Common myeloid progenitor, CD34-positive (primary cell): ENCODE data around the gene DGKQ.

Experiments used
- CTCF ChIA-PET: fragments of 350-600 bp; sonication (Branson Sonifier 250); formaldehyde crosslinking; loops from one replicate; lab custom pipeline; 2021; ENCODE audit warnings: antibody characterized with exemption; lab: Charles Lee
- POLR2A ChIA-PET: fragments of 350-600 bp; sonication (Branson Sonifier 250); formaldehyde crosslinking; loops from one replicate; lab custom pipeline; 2021; ENCODE audit warnings: antibody characterized with exemption; lab: Charles Lee
- DNase-seq, 3 donors: peaks; one replicate each; pipeline versions ENCODE4 v3.0.0 to v3.0.0-alpha.2; 2013
- H3K27ac ChIP-seq, 2 experiments: 1 replicate in 1 of 2; 2 replicates in 1 of 2; pipeline ENCODE4 v1.7.0; 2013; ENCODE audit warnings: inconsistent platforms in 2 of 2, low read length in 2 of 2, mild to moderate bottlenecking in 2 of 2, low read depth in 1 of 2, moderate library complexity in 1 of 2; ENCODE audit not compliant: severe bottlenecking in 2 of 2, insufficient read depth in 1 of 2, poor library complexity in 1 of 2
- H3K27me3 ChIP-seq, 5 experiments: replicated peaks in 2 of 5; 1 replicate in 3 of 5; 2 replicates in 2 of 5; pipeline versions ENCODE4 v1.6.1 to v1.7.0; 2013; ENCODE audit warnings: low read length in 4 of 5, mild to moderate bottlenecking in 2 of 5, moderate library complexity in 2 of 5, inconsistent platforms in 1 of 5; ENCODE audit not compliant: insufficient read depth in 5 of 5, control insufficient read depth in 4 of 5
- H3K36me3 ChIP-seq, 4 experiments: 1 replicate in 2 of 4; 2 replicates in 2 of 4; pipeline versions ENCODE4 v1.6.1 to v1.7.0; 2013; ENCODE audit warnings: low read length in 3 of 4, control low read depth in 1 of 4, mild to moderate bottlenecking in 1 of 4; ENCODE audit not compliant: control insufficient read depth in 4 of 4, insufficient read depth in 4 of 4
- H3K4me1 ChIP-seq, 4 experiments: 1 replicate in 3 of 4; 2 replicates in 1 of 4; pipeline versions ENCODE4 v1.6.1 to v1.7.1; 2013; ENCODE audit warnings: low read length in 3 of 4, mild to moderate bottlenecking in 3 of 4, control low read depth in 1 of 4, inconsistent platforms in 1 of 4, moderate library complexity in 1 of 4; ENCODE audit not compliant: control insufficient read depth in 4 of 4, insufficient read depth in 4 of 4; ENCODE audit errors: control extremely low read depth in 1 of 4
- H3K4me3 ChIP-seq, 7 experiments: 1 replicate in 4 of 7; 2 replicates in 3 of 7; pipeline versions ENCODE4 v1.5.1 to v1.7.0; 2013; ENCODE audit warnings: mild to moderate bottlenecking in 7 of 7, low read length in 6 of 7, moderate library complexity in 6 of 7, inconsistent platforms in 2 of 7, low read depth in 2 of 7, control low read depth in 1 of 7; ENCODE audit not compliant: insufficient read depth in 4 of 7, control insufficient read depth in 1 of 7; ENCODE audit errors: extremely low read depth in 1 of 7
- H3K9me3 ChIP-seq, 5 experiments: 1 replicate in 4 of 5; 2 replicates in 1 of 5; pipeline versions ENCODE4 v1.6.1 to v1.7.1; 2013; ENCODE audit warnings: low read length in 4 of 5, mild to moderate bottlenecking in 2 of 5, inconsistent platforms in 1 of 5, low read depth in 1 of 5, moderate library complexity in 1 of 5; ENCODE audit not compliant: control insufficient read depth in 4 of 5, insufficient read depth in 2 of 5; ENCODE audit errors: control extremely low read depth in 1 of 5
- WGBS: methylation state at CpG from one replicate; pipeline ENCODE4 v1.1.5; 2013; ENCODE audit not compliant: insufficient coverage; 5-methylcytosine and 5-hydroxymethylcytosine counted together

Gene DGKQ

DNA sequence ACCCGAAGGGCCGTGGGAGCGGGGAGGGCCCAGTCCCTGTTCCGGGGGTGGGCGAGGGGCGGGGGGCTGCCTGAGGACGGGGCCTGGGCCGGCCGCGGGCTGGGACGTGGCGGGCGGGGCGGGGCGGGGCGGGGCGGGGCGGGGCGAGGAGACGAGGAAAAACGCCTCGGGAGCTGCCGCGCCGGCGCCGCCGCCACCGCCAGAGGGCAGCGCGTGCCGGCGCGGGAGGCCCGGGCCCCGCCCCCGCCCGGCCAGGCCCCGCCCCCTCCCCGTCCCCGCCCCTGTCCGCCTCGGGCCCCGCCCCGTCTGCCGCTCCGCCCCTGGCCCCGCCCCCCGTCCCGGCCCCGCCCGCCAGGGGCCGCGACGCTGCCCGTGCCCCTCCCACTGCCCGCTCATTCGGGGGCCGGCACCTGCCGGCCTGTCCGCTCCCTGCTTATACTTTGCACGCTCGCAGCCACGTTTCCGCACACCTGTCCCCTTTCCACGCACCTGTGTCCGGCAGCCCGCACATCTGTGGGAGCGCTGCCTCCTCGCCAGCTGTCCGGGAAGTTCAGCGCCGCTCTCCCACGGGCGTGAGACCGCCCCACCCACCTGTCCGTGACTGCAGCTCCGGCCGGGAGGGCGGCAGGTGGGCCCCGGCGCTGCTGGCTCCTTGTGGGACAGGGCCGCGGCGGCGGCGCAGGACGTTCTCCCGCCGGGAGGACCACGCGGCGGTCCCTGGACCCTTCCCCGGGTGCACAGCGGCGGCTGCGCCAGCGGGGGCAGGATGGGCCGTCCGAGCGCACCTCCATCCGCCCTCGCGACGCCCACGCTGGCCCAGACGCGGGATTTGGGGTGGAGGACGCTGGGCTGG, 36.4 kb upstream of the DGKQ start:
- Histone ChIP-seq H3K9me3 (peaks cover 0 to 8% (median 5%) of the 10 kb centered on the region in 5 experiments), H3K27ac (no peak overlapping the region), H3K4me3 (peak overlapping the region; percentile 22 to 79 (median 70)), H3K4me1 (peaks cover 0 to 32% (median 29%) of the 10 kb centered on the region in 4 experiments), H3K27me3 (peaks cover 6 to 43% (median 19%) of the 10 kb centered on the region in 5 experiments), H3K36me3 (peaks cover 0 to 3% (median 0%) of the 10 kb centered on the region in 4 experiments)
- DNase-seq = peak; percentile 31 to 63 (median 55)
- ChIA-PET CTCF (interaction anchor here (1.6 kb wide), 1 partner anchor 35 kb away, joined by 3 read pairs; no protein-coding TSS in a partner anchor), POLR2A (interaction anchor here (0.7 to 1.7 kb wide), 2 partner anchors 78 to 107 kb away, joined by 3 to 4 read pairs; partner anchors contain the start of genes GAK and TMEM175)
- under 1% methylated on average over 61 of the region's 109 CpGs for WGBS

DNA sequence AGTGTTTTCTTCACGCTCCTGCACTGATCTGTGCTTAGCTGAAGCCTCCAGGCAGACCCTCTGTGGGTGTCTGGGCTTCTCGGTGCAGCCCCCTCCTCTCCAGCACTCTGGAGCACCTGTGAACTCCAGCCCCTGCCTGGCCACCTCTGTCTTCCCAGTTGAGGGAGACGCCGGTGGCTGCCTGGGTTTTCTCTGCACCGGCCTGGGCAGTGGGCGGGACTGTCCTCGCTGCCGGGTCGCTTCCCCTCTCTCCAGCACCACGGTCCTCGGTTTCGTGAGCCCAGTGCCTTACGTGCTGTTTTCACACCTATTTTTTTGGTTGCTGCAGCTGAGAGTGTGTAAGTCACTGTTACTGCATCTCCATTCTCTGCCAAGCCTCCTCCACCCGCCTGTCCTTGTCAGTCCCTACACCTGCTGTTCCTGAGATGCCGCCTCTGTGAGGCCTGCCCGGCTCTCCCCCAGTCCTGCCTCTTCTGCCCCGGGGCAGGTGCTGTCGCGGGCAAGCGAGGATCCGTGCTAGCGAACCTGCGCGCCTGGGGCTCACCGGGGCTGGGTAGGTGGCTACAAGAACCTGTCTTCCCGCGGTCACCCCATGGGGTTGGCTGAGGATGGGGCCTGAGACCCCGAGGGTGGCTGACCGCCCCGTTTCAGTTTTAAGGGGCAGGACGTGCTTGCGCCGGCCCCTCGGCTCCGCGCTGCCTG, 35.6 kb upstream of the DGKQ start:
- CTCF ChIA-PET = no interaction called here

DNA sequence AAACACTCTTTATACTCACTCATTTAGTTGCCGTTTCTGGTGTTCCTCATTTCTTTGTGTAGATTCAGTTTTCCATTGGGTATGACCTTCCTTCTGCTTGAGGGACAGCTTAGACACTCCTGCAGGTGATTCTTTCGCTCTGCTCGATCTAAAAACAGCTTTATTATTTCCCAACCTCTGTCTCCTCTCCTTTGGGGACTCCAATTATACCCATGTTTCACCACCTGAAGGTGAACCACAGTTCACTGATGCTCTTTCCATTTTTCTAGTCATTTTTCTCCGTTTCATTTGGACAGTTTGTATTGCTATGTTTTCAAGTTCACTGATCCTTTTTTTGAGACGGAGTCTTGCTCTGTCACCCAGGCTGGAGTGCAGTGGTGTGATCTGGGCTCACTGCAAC, 33.5 kb upstream of the DGKQ start:
- Histone ChIP-seq H3K4me1 (peaks cover 0 to 38% (median 30%) of the 10 kb centered on the region in 4 experiments), H3K9me3 (peaks cover 0 to 8% (median 5%) of the 10 kb centered on the region in 5 experiments), H3K27ac (no peak overlapping the region), H3K4me3 (no peak overlapping the region), H3K27me3 (peaks cover 6 to 70% (median 27%) of the 10 kb centered on the region in 5 experiments), H3K36me3 (no peaks in the 10 kb centered on the region)
- ChIA-PET POLR2A (no interaction called here), CTCF (no interaction called here)
- no peak for DNase-seq
- WGBS = 88% methylated on average over 5 of the region's 5 CpGs

More for the DNA sequence above, 35.6 kb upstream of the DGKQ start:
- no peak overlapping the region for H3K27ac ChIP-seq
- WGBS = 2% methylated on average over 36 of the region's 36 CpGs
- H3K9me3 ChIP-seq = peaks cover 0 to 8% (median 5%) of the 10 kb centered on the region in 5 experiments
- H3K36me3 ChIP-seq = peaks cover 0 to 3% (median 0%) of the 10 kb centered on the region in 4 experiments
- peak in 2 of 3 donors; percentile 40 to 45 for DNase-seq
- peaks cover 0 to 32% (median 29%) of the 10 kb centered on the region in 4 experiments for H3K4me1 ChIP-seq
- POLR2A ChIA-PET = interaction anchor here (1.7 kb wide), 1 partner anchor 77 kb away, joined by 4 read pairs; the partner anchor contains the start of genes GAK and TMEM175
- peak overlapping the region; percentile 21 to 79 (median 64) for H3K4me3 ChIP-seq
- peaks cover 6 to 50% (median 23%) of the 10 kb centered on the region in 5 experiments for H3K27me3 ChIP-seq

DNA sequence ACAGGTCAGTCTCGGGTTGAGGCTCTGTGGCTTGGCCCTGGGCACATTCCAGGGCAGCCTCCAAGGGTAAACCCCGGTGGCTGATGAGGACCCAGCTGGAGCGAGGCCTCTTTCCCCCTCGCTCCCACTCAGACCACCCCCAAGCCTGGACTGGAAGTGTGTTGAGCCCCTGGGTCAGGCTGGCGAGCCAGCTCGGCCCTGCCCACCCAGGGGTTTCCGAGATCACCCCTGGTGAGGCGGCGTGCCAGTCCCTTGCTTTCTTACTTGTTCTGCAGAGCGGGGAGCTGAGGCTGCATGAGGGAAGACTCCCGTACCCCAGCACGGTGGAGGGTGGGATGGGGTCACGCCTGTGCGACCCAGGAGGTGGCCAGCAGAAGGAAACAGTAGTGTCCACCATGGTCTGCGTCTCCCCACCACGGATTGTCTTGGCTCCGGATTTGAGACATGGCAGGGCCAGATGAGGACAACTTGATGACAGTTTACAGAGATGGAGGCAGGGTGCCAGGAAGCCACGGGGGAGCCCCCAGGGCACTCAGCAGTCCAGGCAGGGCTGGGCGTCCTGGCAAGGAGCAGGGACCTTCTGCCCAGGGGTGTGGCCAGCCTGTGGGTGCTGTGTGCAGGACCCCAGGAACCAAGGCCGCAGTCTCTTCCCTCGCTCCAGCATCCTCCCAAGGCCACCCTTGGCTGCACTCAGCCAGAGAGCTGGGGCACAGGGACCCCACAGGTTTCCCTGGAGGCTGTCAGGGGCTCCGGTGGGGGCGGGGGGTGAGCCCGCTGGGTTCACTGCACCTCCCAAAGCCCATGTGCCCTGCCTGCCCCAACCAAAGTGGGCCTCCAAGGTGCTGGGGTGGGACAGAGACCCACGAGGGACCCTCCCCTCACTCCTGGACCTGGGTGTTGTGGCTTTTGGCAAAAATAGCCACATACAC, 31.5 kb upstream of the DGKQ start:
- ChIA-PET POLR2A (no interaction called here), CTCF (interaction anchor here (0.8 to 1.4 kb wide), 2 partner anchors 10 to 61 kb away, joined by 3 read pairs; no protein-coding TSS in a partner anchor)
- Histone ChIP-seq H3K9me3 (peaks cover 0 to 8% (median 5%) of the 10 kb centered on the region in 5 experiments), H3K36me3 (no peaks in the 10 kb centered on the region), H3K27ac (no peak overlapping the region), H3K4me1 (peaks cover 0 to 27% (median 19%) of the 10 kb centered on the region in 4 experiments), H3K27me3 (peaks cover 6 to 90% (median 36%) of the 10 kb centered on the region in 5 experiments), H3K4me3 (no peak overlapping the region)
- 95% methylated on average over 23 of the region's 25 CpGs for WGBS
- no peak for DNase-seq

DNA sequence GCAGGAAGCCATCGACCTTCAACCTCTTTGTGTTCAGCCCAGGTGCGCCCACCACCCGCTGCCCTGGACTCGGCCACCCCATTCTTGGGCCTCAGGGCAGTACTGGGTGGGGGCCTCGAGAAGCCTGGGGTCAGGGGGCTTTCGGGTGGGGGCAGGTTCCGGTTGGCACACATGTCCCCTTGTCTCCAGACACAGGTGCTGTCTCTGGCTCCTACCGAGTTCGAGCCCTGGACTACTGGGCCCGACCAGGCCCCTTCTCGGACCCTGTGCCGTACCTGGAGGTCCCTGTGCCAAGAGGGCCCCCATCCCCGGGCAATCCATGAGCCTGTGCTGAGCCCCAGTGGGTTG, 30.7 kb upstream of the DGKQ start:
- Histone ChIP-seq H3K9me3 (peaks cover 0 to 8% (median 5%) of the 10 kb centered on the region in 5 experiments), H3K36me3 (no peaks in the 10 kb centered on the region), H3K27ac (no peak overlapping the region), H3K4me3 (no peak overlapping the region), H3K27me3 (peaks cover 6 to 94% (median 39%) of the 10 kb centered on the region in 5 experiments), H3K4me1 (peaks cover 0 to 23% (median 15%) of the 10 kb centered on the region in 4 experiments)
- ChIA-PET POLR2A (no interaction called here), CTCF (no interaction called here)
- DNase-seq = no peak
- WGBS = 95% methylated on average over 13 of the region's 13 CpGs

DNA sequence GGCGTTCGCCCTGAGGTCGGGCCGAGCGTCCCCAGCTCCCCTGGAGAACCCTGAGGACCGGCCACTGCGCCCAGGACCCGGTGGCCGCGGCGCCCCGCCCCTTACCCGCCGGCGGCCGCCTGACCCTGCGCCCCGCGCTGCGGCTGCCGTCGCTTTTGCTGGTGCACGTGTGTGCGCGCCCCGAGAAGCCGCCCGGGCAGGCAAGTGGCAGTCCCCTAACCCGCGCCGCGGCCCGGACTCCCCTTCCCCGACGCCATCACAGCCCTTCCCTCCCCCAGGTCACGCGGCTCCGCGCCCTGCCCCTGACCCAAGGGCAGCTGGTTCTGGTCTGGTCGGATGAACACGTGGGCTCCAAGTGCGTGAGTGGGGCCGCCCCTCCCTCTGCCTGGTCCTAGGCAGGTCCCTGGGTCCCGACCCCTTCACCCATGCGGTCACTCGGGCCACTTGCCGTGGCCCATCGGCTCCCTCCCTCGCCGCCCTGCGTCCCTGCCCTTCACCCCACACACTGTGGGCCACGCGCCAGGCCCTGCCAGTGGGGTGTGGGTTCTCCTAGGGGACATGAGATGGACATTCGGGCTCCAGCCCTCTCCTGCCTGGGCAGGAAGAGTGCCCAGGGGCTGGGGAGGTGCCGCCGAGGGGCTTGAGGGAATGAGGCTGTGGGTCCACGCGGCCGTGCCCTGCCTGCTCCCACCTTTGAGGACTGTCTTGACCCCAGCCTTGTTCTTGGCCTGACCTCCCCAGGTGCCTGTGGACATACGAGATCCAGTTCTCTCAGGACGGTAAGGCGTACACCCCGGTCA, 30.1 kb upstream of the DGKQ start:
- H3K4me1 ChIP-seq = peaks cover 0 to 17% (median 11%) of the 10 kb centered on the region in 4 experiments
- H3K27me3 ChIP-seq = peaks cover 6 to 94% (median 37%) of the 10 kb centered on the region in 5 experiments
- ChIA-PET CTCF (no interaction called here), POLR2A (no interaction called here)
- H3K4me3 ChIP-seq = no peak overlapping the region
- H3K9me3 ChIP-seq = peaks cover 0 to 8% (median 5%) of the 10 kb centered on the region in 5 experiments
- DNase-seq = no peak
- no peaks in the 10 kb centered on the region for H3K36me3 ChIP-seq
- 39% methylated on average over 33 of the region's 63 CpGs for WGBS
- no peak overlapping the region for H3K27ac ChIP-seq
